ENCODE data around the gene FFAR1.

GRCh38 chr19:35395382-35396199, 47.9 kb downstream of the FFAR1 start:
- TF ChIP-seq, protein P1, sequence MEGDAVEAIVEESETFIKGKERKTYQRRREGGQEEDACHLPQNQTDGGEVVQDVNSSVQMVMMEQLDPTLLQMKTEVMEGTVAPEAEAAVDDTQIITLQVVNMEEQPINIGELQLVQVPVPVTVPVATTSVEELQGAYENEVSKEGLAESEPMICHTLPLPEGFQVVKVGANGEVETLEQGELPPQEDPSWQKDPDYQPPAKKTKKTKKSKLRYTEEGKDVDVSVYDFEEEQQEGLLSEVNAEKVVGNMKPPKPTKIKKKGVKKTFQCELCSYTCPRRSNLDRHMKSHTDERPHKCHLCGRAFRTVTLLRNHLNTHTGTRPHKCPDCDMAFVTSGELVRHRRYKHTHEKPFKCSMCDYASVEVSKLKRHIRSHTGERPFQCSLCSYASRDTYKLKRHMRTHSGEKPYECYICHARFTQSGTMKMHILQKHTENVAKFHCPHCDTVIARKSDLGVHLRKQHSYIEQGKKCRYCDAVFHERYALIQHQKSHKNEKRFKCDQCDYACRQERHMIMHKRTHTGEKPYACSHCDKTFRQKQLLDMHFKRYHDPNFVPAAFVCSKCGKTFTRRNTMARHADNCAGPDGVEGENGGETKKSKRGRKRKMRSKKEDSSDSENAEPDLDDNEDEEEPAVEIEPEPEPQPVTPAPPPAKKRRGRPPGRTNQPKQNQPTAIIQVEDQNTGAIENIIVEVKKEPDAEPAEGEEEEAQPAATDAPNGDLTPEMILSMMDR (IDR thresholded peaks at IDR 0.05; ENCODE audit: extremely low read depth in 1 of 2, insufficient read depth in 1 of 2, low read depth in 1 of 2, low read length in 2 of 2), result no peak
- TF ChIP-seq POLR2AphosphoS5 (IDR thresholded peaks at IDR 0.05; ENCODE audit: insufficient read depth, low read depth, low read length), result no peak
- TF ChIP-seq EZH2 (IDR thresholded peaks at IDR 0.05; ENCODE audit: borderline replicate concordance, low read depth, low read length, severe bottlenecking), result no peak
- no peak for TF ChIP-seq POLR2A (IDR thresholded peaks at IDR 0.05; ENCODE audit: low read depth, low read length)
